Measurements from ENCODE around the gene THSD4. TPM values are rescaled to one million over a fixed set of nuclear protein-coding genes. Genes with fewer than 3 reads are reported as not detected.

The THSD4 gene
- total RNA-seq, 2 experiments from 2014 or later, result not detected

DNA sequence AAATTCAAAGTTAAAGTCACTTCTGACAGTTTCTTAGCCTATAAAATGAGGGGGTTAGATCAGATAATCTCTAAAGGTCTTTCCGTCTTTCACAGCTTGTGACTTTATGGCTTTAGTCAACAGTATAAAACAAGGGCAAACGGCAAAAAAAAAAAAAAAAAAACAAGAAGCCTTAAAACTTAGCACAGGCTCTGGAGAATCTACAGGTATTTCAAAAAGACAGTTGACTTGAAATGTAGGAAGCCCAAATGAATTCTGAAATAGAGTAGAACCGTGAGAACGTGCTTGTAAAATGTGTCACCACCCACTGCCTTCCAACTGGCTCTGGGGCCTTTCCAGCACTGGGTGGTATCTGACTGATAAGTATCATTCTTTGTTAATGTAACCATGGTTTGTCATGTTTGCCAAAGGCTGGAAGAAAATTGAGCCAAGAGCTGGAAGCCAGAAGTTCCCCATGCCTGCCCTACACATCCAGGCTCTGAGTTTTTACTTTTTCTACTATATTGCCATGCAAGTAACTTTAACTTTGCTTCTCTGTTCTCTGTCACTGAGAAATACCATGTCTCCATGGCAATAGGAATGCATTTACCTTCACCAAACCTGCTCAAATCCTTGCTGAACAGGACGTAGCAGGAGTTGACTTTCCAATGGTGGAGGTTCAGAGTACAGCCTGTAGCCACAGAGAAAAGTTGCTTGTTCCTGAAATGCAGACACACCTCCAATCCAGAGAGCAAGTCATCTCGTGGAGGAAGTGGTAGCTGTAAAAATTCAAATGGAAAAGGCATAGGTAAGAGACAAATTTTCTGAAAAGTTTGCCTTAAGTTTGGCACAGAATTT, 35.8 kb upstream of the THSD4 start:
- H3K4me3 ChIP-seq (ENCODE audit: low read depth, low read length, poor library complexity, severe bottlenecking), result no peak overlapping the region
- no peaks in the 10 kb centered on the region for H3K9me3 ChIP-seq (ENCODE audit: low read length)
- no peak overlapping the region for H3K27ac ChIP-seq (ENCODE audit: low read depth, low read length, poor library complexity, severe bottlenecking)
- ChIA-PET CTCF (ENCODE audit: unreplicated experiment) (no interaction called here), POLR2A (interaction anchor here (0.5 kb wide), 1 partner anchor 76 kb away, joined by 3 read pairs; no protein-coding TSS in a partner anchor)
- intact Hi-C loops (cut with micrococcal nuclease; ENCODE audit: unreplicated experiment), result no loop called here
- H2AFZ ChIP-seq (ENCODE audit: low read length), result no peak overlapping the region
- no TSS peak for BruUV-seq (replicated peaks)
- H3K4me1 ChIP-seq (ENCODE audit: insufficient read depth, low read length, poor library complexity, severe bottlenecking), result no peaks in the 10 kb centered on the region
- H3K79me2 ChIP-seq (ENCODE audit: insufficient read depth, low read depth, low read length), result no peaks in the 10 kb centered on the region
- no peaks in the 10 kb centered on the region for H3K36me3 ChIP-seq (ENCODE audit: insufficient read depth, low read length)
- no peak for TF ChIP-seq EZH2phosphoT487 (IDR thresholded peaks at IDR 0.05; ENCODE audit: borderline replicate concordance, low read depth, low read length)
- TF ChIP-seq, protein P1, sequence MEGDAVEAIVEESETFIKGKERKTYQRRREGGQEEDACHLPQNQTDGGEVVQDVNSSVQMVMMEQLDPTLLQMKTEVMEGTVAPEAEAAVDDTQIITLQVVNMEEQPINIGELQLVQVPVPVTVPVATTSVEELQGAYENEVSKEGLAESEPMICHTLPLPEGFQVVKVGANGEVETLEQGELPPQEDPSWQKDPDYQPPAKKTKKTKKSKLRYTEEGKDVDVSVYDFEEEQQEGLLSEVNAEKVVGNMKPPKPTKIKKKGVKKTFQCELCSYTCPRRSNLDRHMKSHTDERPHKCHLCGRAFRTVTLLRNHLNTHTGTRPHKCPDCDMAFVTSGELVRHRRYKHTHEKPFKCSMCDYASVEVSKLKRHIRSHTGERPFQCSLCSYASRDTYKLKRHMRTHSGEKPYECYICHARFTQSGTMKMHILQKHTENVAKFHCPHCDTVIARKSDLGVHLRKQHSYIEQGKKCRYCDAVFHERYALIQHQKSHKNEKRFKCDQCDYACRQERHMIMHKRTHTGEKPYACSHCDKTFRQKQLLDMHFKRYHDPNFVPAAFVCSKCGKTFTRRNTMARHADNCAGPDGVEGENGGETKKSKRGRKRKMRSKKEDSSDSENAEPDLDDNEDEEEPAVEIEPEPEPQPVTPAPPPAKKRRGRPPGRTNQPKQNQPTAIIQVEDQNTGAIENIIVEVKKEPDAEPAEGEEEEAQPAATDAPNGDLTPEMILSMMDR (conservative IDR thresholded peaks at IDR 0.05; ENCODE audit: low read length), result no peak
- DNase-seq (ENCODE audit: low spot score), result no peak
- no peak overlapping the region for H3K4me2 ChIP-seq (ENCODE audit: low read length)
- no peaks in the 10 kb centered on the region for H4K20me1 ChIP-seq (ENCODE audit: insufficient read depth, low read length)
- no peaks in the 10 kb centered on the region for H3K9me2 ChIP-seq (ENCODE audit: insufficient read depth, low read length)

DNA sequence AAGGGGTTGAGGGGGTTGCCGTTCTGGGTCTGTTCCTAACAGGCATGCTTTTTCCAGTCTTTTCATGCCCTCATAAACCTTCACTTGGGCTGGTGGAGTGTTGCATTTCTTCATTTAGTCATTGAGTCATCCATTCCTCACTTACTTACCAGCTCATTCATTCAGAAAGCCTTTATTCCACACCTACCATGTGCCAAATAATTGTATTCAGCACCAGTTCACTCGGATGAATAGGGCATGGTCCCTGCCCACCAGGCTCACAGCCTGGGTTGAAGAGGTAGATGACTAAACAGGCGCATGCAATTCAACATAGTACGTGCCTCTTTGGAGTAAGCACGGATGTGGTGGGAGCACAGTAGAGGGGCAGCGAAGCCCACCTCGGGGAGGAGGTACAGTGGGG, 35.1 kb upstream of the THSD4 start:
- no peaks in the 10 kb centered on the region for H3K9me3 ChIP-seq (ENCODE audit: low read length)
- intact Hi-C loops (cut with micrococcal nuclease; ENCODE audit: unreplicated experiment), result no loop called here
- no peak for DNase-seq (ENCODE audit: low spot score)
- no peaks in the 10 kb centered on the region for H4K20me1 ChIP-seq (ENCODE audit: insufficient read depth, low read length)
- no TSS peak for BruUV-seq (replicated peaks)
- H3K4me2 ChIP-seq (ENCODE audit: low read length), result no peak overlapping the region
- no peak overlapping the region for H2AFZ ChIP-seq (ENCODE audit: low read length)
- H3K9me2 ChIP-seq (ENCODE audit: insufficient read depth, low read length), result no peaks in the 10 kb centered on the region
- ChIA-PET CTCF (ENCODE audit: unreplicated experiment) (no interaction called here), POLR2A (interaction anchor here (0.5 kb wide), 1 partner anchor 76 kb away, joined by 3 read pairs; no protein-coding TSS in a partner anchor)
- H3K4me1 ChIP-seq (ENCODE audit: insufficient read depth, low read length, poor library complexity, severe bottlenecking), result no peaks in the 10 kb centered on the region
- TF ChIP-seq, protein P1 (conservative IDR thresholded peaks at IDR 0.05; ENCODE audit: low read length), result no peak
- TF ChIP-seq EZH2phosphoT487 (IDR thresholded peaks at IDR 0.05; ENCODE audit: borderline replicate concordance, low read depth, low read length), result no peak
- H3K4me3 ChIP-seq (ENCODE audit: low read depth, low read length, poor library complexity, severe bottlenecking), result no peak overlapping the region
- no peaks in the 10 kb centered on the region for H3K79me2 ChIP-seq (ENCODE audit: insufficient read depth, low read depth, low read length)
- H3K36me3 ChIP-seq (ENCODE audit: insufficient read depth, low read length), result no peaks in the 10 kb centered on the region
- no peak overlapping the region for H3K27ac ChIP-seq (ENCODE audit: low read depth, low read length, poor library complexity, severe bottlenecking)

- Histone ChIP-seq H3K27ac (ENCODE audit: low read depth, low read length, poor library complexity, severe bottlenecking) (no peak overlapping the region), H3K4me1 (ENCODE audit: insufficient read depth, low read length, poor library complexity, severe bottlenecking) (no peaks in the 10 kb centered on the region), H3K36me3 (ENCODE audit: insufficient read depth, low read length) (no peaks in the 10 kb centered on the region), H3K4me3 (ENCODE audit: low read depth, low read length, poor library complexity, severe bottlenecking) (no peak overlapping the region), H4K20me1 (ENCODE audit: insufficient read depth, low read length) (no peaks in the 10 kb centered on the region), H3K4me2 (ENCODE audit: low read length) (no peak overlapping the region), H3K79me2 (ENCODE audit: insufficient read depth, low read depth, low read length) (no peaks in the 10 kb centered on the region), H3K9me2 (ENCODE audit: insufficient read depth, low read length) (no peaks in the 10 kb centered on the region), H2AFZ (ENCODE audit: low read length) (no peak overlapping the region), H3K9me3 (ENCODE audit: low read length) (no peaks in the 10 kb centered on the region)
- ChIA-PET POLR2A (no interaction called here), CTCF (ENCODE audit: unreplicated experiment) (no interaction called here)
- intact Hi-C loops (cut with micrococcal nuclease; ENCODE audit: unreplicated experiment), result no loop called here
- DNase-seq (ENCODE audit: low spot score), result no peak
- TF ChIP-seq EZH2phosphoT487 (IDR thresholded peaks at IDR 0.05; ENCODE audit: borderline replicate concordance, low read depth, low read length), result no peak
- TF ChIP-seq, protein P1 (conservative IDR thresholded peaks at IDR 0.05; ENCODE audit: low read length), result no peak
- BruUV-seq (replicated peaks), result no TSS peak
Measured at GRCh38 chr15:71080705-71081104, 34.6 kb upstream of the THSD4 start.
